Measurements from ENCODE around the gene PDLIM1.

GRCh38 chr10:95289921-95290421 is 832 bp downstream of the PDLIM1 start:
- TF ChIP-seq CTCF (conservative IDR thresholded peaks at IDR 0.05; ENCODE audit: low read depth in 2 of 2) (no peak), EZH2 (IDR thresholded peaks at IDR 0.05; ENCODE audit: low read depth, unreplicated experiment) (no peak), CREB1 (CRISPR knock-in tag; IDR thresholded peaks at IDR 0.05; ENCODE audit: low read depth) (no peak), POLR2AphosphoS5 (IDR thresholded peaks at IDR 0.05; ENCODE audit: low read depth) (0 out of 2 replicates have a peak, but pooled peaks have one; percentile 4), ETS1 (IDR thresholded peaks at IDR 0.05) (no peak), REST (IDR thresholded peaks at IDR 0.05; ENCODE audit: unreplicated experiment) (no peak), NANOG (IDR thresholded peaks at IDR 0.05; ENCODE audit: borderline replicate concordance) (no peak), EZH2phosphoT487 (IDR thresholded peaks at IDR 0.05; ENCODE audit: unreplicated experiment) (no peak), JUNB (IDR thresholded peaks at IDR 0.05; ENCODE audit: unreplicated experiment) (no peak), ZNF114 (CRISPR knock-in tag; IDR thresholded peaks at IDR 0.05) (no peak), ZNF331 (CRISPR knock-in tag; IDR thresholded peaks at IDR 0.05; ENCODE audit: low read depth) (no peak), STAT1 (IDR thresholded peaks at IDR 0.05; ENCODE audit: unreplicated experiment) (no peak)
